HCT116 (cell line): ENCODE data around the gene POLR3H. TPM values are rescaled to one million over a fixed set of nuclear protein-coding genes. Genes with fewer than 3 reads are reported as not detected.
A peak's percentile ranks its signal among the peaks of the same experiment; 100 is the strongest.

ENCODE experiments used
- ATAC-seq: fragments of 200-7000 bp; cut with Tn5 transposase; 2 replicates; pipeline ENCODE4 v1.9.1; 2020; ENCODE audit warnings: mild to moderate bottlenecking, moderate library complexity
- BruUV-seq: library from RNA; stranded (reverse); fragments of 400-500 nt; replicated peaks from 2 replicates; lab custom pipeline; 2021; lab: Mats Ljungman, UMichigan
- CTCF ChIA-PET: fragments of 300-600 bp; sonication (Branson Sonifier 250); formaldehyde crosslinking; loops from one replicate; lab custom pipeline; 2021; ENCODE audit warnings: antibody characterized with exemption; lab: Charles Lee
- POLR2A ChIA-PET: fragments of 300-600, 350-600 bp; sonication (Branson Sonifier 250); formaldehyde crosslinking; loops from one replicate; lab custom pipeline; 2021; ENCODE audit warnings: antibody characterized with exemption; lab: Charles Lee
- RAD21 ChIA-PET, 2 experiments: fragments of 300-600 bp; sonication (Branson Sonifier 250); formaldehyde crosslinking; loops; one replicate each; lab custom pipeline; 2023; ENCODE audit warnings: low total read pairs in 2 of 2; ENCODE audit not compliant: uncharacterized antibody in 2 of 2, unreplicated experiment in 2 of 2, low non-redundant PET in 1 of 2; lab: Charles Lee
- DNase-seq: peaks from one replicate; pipeline ENCODE4 v3.0.0-alpha.2; 2010; ENCODE audit warnings: low read depth, low spot score
- H2AFZ ChIP-seq: fragments of 200-600 bp; shearing (Covaris generic), sonication (generic); 2 replicates; pipeline ENCODE4 v1.6.1; 2017; ENCODE audit warnings: low read depth, mixed run types, mixed read lengths, antibody characterized with exemption, low read length; ENCODE audit not compliant: poor library complexity, severe bottlenecking
- H3K27ac ChIP-seq: 2 replicates; pipeline ENCODE4 v1.5.1; 2012; ENCODE audit warnings: low read depth, low read length
- H3K27me3 ChIP-seq: fragments of 200-600 bp; sonication (generic); 2 replicates; pipeline ENCODE4 v1.6.1; 2016; ENCODE audit warnings: mixed run types, low read length, mixed read lengths; ENCODE audit not compliant: insufficient read depth
- H3K36me3 ChIP-seq, 2 experiments: fragments of 200-500 bp in 1 of 2; fragments of 200-600 bp in 1 of 2; sonication (Bioruptor generic) in 1 of 2; sonication (generic) in 1 of 2; 2 replicates each; pipeline versions ENCODE4 v1.5.1 to v1.6.1; 2014 to 2016; ENCODE audit warnings: low read length in 2 of 2, inconsistent platforms in 1 of 2, mixed read lengths in 1 of 2, mixed run types in 1 of 2; ENCODE audit not compliant: insufficient read depth in 2 of 2, control insufficient read depth in 1 of 2
- H3K4me1 ChIP-seq, 2 experiments: fragments of 200-600 bp in 1 of 2; sonication (generic) in 1 of 2; 2 replicates each; pipeline versions ENCODE4 v1.5.1 to v1.6.1; 2012 to 2017; ENCODE audit warnings: low read length in 2 of 2, inconsistent platforms in 1 of 2, mild to moderate bottlenecking in 1 of 2, mixed read lengths in 1 of 2, mixed run types in 1 of 2, moderate library complexity in 1 of 2; ENCODE audit not compliant: insufficient read depth in 2 of 2, control insufficient read depth in 1 of 2
- H3K4me2 ChIP-seq: fragments of 200-600 bp; sonication (generic); 2 replicates; pipeline ENCODE4 v1.6.1; 2017; ENCODE audit warnings: mixed run types, low read length, mixed read lengths
- H3K4me3 ChIP-seq, 2 experiments: fragments of 200-600 bp in 1 of 2; sonication (generic) in 1 of 2; replicated peaks in 1 of 2; 2 replicates each; pipeline ENCODE4 v1.5.1; 2011 to 2016; ENCODE audit warnings: low read length in 2 of 2, control low read depth in 1 of 2, low read depth in 1 of 2, mild to moderate bottlenecking in 1 of 2, mixed read lengths in 1 of 2, mixed run types in 1 of 2
- H3K79me2 ChIP-seq: fragments of 200-600 bp; sonication (generic); 2 replicates; pipeline ENCODE4 v1.6.1; 2017; ENCODE audit warnings: mild to moderate bottlenecking, mixed run types, low read length, moderate library complexity, mixed read lengths; ENCODE audit not compliant: insufficient read depth
- H3K9ac ChIP-seq: fragments of 200-600 bp; sonication (generic); 2 replicates; pipeline ENCODE4 v1.6.1; 2016; ENCODE audit warnings: low read length, mixed read lengths
- H3K9me2 ChIP-seq: fragments of 200-600 bp; sonication (generic), shearing (Covaris generic); 2 replicates; pipeline ENCODE4 v1.6.1; 2017; ENCODE audit warnings: mixed run types, mild to moderate bottlenecking, moderate library complexity; ENCODE audit not compliant: insufficient read depth
- H3K9me3 ChIP-seq, 2 experiments: fragments of 200-500 bp in 1 of 2; fragments of 200-600 bp in 1 of 2; sonication (Bioruptor generic) in 1 of 2; sonication (generic) in 1 of 2; 2 replicates each; pipeline ENCODE4 v1.6.1; 2014 to 2017; ENCODE audit warnings: low read length in 2 of 2, mixed read lengths in 2 of 2, inconsistent platforms in 1 of 2, low read depth in 1 of 2, mild to moderate bottlenecking in 1 of 2, mixed run types in 1 of 2, moderate library complexity in 1 of 2; ENCODE audit not compliant: control insufficient read depth in 1 of 2, insufficient read depth in 1 of 2
- H4K20me1 ChIP-seq: fragments of 200-600 bp; sonication (generic), shearing (Covaris generic); 2 replicates; pipeline ENCODE4 v1.6.1; 2017; ENCODE audit warnings: mixed run types, mild to moderate bottlenecking, moderate library complexity; ENCODE audit not compliant: insufficient read depth
- CBX3 ChIP-seq: IDR thresholded peaks from 2 replicates; pipeline ENCODE4 v1.6.1; 2012; ENCODE audit warnings: low read depth
- CTCF ChIP-seq, 3 experiments: fragments of 200-600 bp in 1 of 3; sonication (generic) in 1 of 3; IDR thresholded peaks in 2 of 3; conservative IDR thresholded peaks in 1 of 3; 2 replicates each; pipeline ENCODE4 v1.5.1; 2012 to 2017; ENCODE audit warnings: low read depth in 2 of 3, low read length in 2 of 3, antibody characterized with exemption in 1 of 3, borderline replicate concordance in 1 of 3, control low read depth in 1 of 3, mild to moderate bottlenecking in 1 of 3, mixed read lengths in 1 of 3, mixed run types in 1 of 3, moderate library complexity in 1 of 3; ENCODE audit not compliant: insufficient read depth in 1 of 3
- EGR1 ChIP-seq: IDR thresholded peaks from 2 replicates; pipeline ENCODE4 v1.6.1; 2012; ENCODE audit warnings: low read depth
- ELF1 ChIP-seq: IDR thresholded peaks from 2 replicates; pipeline ENCODE4 v1.6.1; 2012; ENCODE audit warnings: low read depth, borderline replicate concordance
- JUND ChIP-seq: IDR thresholded peaks from 2 replicates; pipeline ENCODE4 v1.6.1; 2012
- MAX ChIP-seq: IDR thresholded peaks from 2 replicates; pipeline ENCODE4 v1.6.1; 2012
- POLR2A ChIP-seq: IDR thresholded peaks from 2 replicates; pipeline ENCODE4 v1.7.0; 2011; ENCODE audit warnings: borderline replicate concordance; ENCODE audit not compliant: insufficient read depth, insufficient read length; ENCODE audit errors: extremely low read depth
- POLR2AphosphoS5 ChIP-seq: IDR thresholded peaks from 2 replicates; pipeline ENCODE4 v1.6.1; 2011; ENCODE audit warnings: mild to moderate bottlenecking, low read depth, low read length, moderate library complexity
- RAD21 ChIP-seq: IDR thresholded peaks from 2 replicates; pipeline ENCODE4 v1.6.1; 2012; ENCODE audit warnings: low read depth, mild to moderate bottlenecking
- SP1 ChIP-seq: IDR thresholded peaks from 2 replicates; pipeline ENCODE4 v1.6.1; 2012; ENCODE audit warnings: low read depth
- SRF ChIP-seq: IDR thresholded peaks from 2 replicates; pipeline ENCODE4 v1.6.1; 2012; ENCODE audit warnings: low read depth
- TCF7L2 ChIP-seq: IDR thresholded peaks from 2 replicates; pipeline ENCODE4 v1.7.0; 2011; ENCODE audit warnings: borderline replicate concordance, inconsistent platforms; ENCODE audit not compliant: insufficient read depth, insufficient read length; ENCODE audit errors: extremely low read depth
- ZFX ChIP-seq: fragments of 450-650 bp; IDR thresholded peaks from 2 replicates; pipeline ENCODE4 v1.6.1; 2017
- intact Hi-C: fragments of 100-400 bp; cut with micrococcal nuclease; formaldehyde crosslinking; loops from 2 replicates; pipeline ENCODE4 v1.10.0; 2022
- total RNA-seq: library from RNA; stranded (reverse); gene quantifications from one replicate; pipeline ENCODE4 v1.2.1, GENCODE V29; 2021; ENCODE audit not compliant: unreplicated experiment

The POLR3H gene
- total RNA-seq, 1 experiment from 2014 or later: 62.1 TPM

- TF ChIP-seq EGR1 (no peak), JUND (no peak), SP1 (no peak), ELF1 (no peak), CBX3 (no peak), POLR2AphosphoS5 (no peak), TCF7L2 (no peak), SRF (no peak), RAD21 (no peak), ZFX (no peak), MAX (no peak), POLR2A (no peak)
- CTCF ChIA-PET: no interaction called here
- H3K4me1 ChIP-seq: no peaks in the 10 kb centered on the region
- H2AFZ ChIP-seq: no peak overlapping the region
- intact Hi-C loops: no loop called here
- no peak overlapping the region for H3K27ac ChIP-seq
- no TSS peak for BruUV-seq
- RAD21 ChIA-PET: no interaction called here
- H3K4me3 ChIP-seq: no peak overlapping the region
- no peaks in the 10 kb centered on the region for H4K20me1 ChIP-seq
- no peak overlapping the region for H3K4me2 ChIP-seq
- no peaks in the 10 kb centered on the region for H3K27me3 ChIP-seq
- 0 out of 4 replicates have a peak, but pooled peaks cover 2 to 11% of the 10 kb centered on the region in 2 experiments for H3K36me3 ChIP-seq
- DNase-seq: no peak
- H3K9ac ChIP-seq: no peak overlapping the region
- no peak for ATAC-seq
- no peaks in the 10 kb centered on the region for H3K9me3 ChIP-seq
- POLR2A ChIA-PET: no interaction called here
- no peaks in the 10 kb centered on the region for H3K9me2 ChIP-seq
- H3K79me2 ChIP-seq: no peaks in the 10 kb centered on the region
Measured at GRCh38 chr22:41578114-41578513, 33.8 kb upstream of the POLR3H start.

GRCh38 chr22:41576877-41577276 lies 32.6 kb upstream of the POLR3H start:
- Histone ChIP-seq H3K9me2 (no peaks in the 10 kb centered on the region), H3K4me2 (no peak overlapping the region), H3K79me2 (no peaks in the 10 kb centered on the region), H3K9ac (no peak overlapping the region), H3K4me1 (no peaks in the 10 kb centered on the region), H3K27me3 (no peaks in the 10 kb centered on the region), H3K4me3 (no peak overlapping the region), H3K36me3 (0 out of 4 replicates have a peak, but pooled peaks cover 2 to 11% of the 10 kb centered on the region in 2 experiments), H3K9me3 (no peaks in the 10 kb centered on the region), H4K20me1 (no peaks in the 10 kb centered on the region), H3K27ac (no peak overlapping the region), H2AFZ (no peak overlapping the region)
- ChIA-PET CTCF (interaction anchor here (1.3 kb wide), 1 partner anchor 13 kb away, joined by 4 read pairs; the partner anchor contains the start of gene PMM1), POLR2A (interaction anchor here (0.9 kb wide), 1 partner anchor 13 kb away, joined by 4 read pairs; the partner anchor contains the start of gene PMM1), RAD21 (no interaction called here)
- DNase-seq (peak; percentile 35), ATAC-seq (peak; percentile 97)
- BruUV-seq: TSS peak; percentile 53
- intact Hi-C loops: no loop called here
- TF ChIP-seq CTCF (IDR thresholded peaks at IDR 0.05 in 2 of 3, conservative IDR thresholded peaks at IDR 0.05 in 1 of 3; ENCODE audit: borderline replicate concordance in 1 of 3, insufficient read depth in 1 of 3, low read depth in 2 of 3, low read length in 2 of 3) (peak; percentile 89 to 98 (median 90)), RAD21 (peak; percentile 82), SRF (no peak), POLR2AphosphoS5 (no peak)
